ENCODE results near the gene GIMAP2. TPM values are rescaled to one million over a fixed set of nuclear protein-coding genes. Genes with fewer than 3 reads are reported as not detected.
"Not testable (repeated sequence)": the region's sequence is repeated elsewhere in the genome, so short reads cannot be mapped to it uniquely, and the experiment has no call there.

Gene GIMAP2
- total RNA-seq, 4 donors from 2014 or later = 2.2 to 6.7 (median 3.2) TPM

DNA sequence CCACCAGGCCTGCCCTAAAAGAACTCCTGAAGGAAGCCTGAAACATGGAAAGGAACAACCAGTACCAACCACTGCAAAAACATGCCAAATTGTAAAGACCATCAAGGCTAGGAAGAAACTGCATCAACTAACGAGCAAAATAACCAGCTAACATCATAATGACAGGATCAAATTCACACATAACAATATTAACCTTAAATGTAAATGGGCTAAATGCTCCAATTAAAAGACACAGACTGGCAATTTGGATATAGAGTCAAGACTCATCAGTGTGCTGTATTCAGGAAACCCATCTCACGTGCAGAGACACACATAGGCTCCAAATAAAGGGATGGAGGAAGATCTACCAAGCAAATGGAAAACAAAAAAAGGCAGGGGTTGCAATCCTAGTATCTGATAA lies 5.1 kb upstream of the GIMAP2 start:
- H3K36me3 ChIP-seq; ATAC-seq; DNase-seq; intact Hi-C loops (cut with DNase I; ENCODE audit: low total_unique reads); H3K4me3 ChIP-seq; in situ Hi-C loops (cut with MboI; ENCODE audit: low sequenced_read_pairs in 4 of 4); H3K27ac ChIP-seq; H3K27me3 ChIP-seq; H3K9me3 ChIP-seq: not testable (repeated sequence)
- peaks cover 0 to 11% of the 10 kb centered on the region in 2 donors for H3K4me1 ChIP-seq

- H3K27me3 ChIP-seq = no peaks in the 10 kb centered on the region
- intact Hi-C loops (cut with DNase I; ENCODE audit: low total_unique reads) (no loop called here), in situ Hi-C loops (cut with MboI; ENCODE audit: low sequenced_read_pairs in 4 of 4) (no loop called here)
- no peaks in the 10 kb centered on the region for H3K36me3 ChIP-seq
- no peak for ATAC-seq
- TF ChIP-seq, protein P1, sequence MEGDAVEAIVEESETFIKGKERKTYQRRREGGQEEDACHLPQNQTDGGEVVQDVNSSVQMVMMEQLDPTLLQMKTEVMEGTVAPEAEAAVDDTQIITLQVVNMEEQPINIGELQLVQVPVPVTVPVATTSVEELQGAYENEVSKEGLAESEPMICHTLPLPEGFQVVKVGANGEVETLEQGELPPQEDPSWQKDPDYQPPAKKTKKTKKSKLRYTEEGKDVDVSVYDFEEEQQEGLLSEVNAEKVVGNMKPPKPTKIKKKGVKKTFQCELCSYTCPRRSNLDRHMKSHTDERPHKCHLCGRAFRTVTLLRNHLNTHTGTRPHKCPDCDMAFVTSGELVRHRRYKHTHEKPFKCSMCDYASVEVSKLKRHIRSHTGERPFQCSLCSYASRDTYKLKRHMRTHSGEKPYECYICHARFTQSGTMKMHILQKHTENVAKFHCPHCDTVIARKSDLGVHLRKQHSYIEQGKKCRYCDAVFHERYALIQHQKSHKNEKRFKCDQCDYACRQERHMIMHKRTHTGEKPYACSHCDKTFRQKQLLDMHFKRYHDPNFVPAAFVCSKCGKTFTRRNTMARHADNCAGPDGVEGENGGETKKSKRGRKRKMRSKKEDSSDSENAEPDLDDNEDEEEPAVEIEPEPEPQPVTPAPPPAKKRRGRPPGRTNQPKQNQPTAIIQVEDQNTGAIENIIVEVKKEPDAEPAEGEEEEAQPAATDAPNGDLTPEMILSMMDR (IDR thresholded peaks at IDR 0.05 in 4 of 5, conservative IDR thresholded peaks at IDR 0.05 in 1 of 5) = no peak
- TF ChIP-seq POLR2A (IDR thresholded peaks at IDR 0.05) = no peak
- H3K9me3 ChIP-seq = no peaks in the 10 kb centered on the region
- no peak for DNase-seq
- H3K4me3 ChIP-seq = peak overlapping the region; percentile 25 to 48 (median 44)
- peaks cover 0 to 6% of the 10 kb centered on the region in 2 donors for H3K4me1 ChIP-seq
- peak overlapping the region; percentile 64 to 76 (median 68) for H3K27ac ChIP-seq
Observed at GRCh38 chr7:150686030-150686631, 625 bp downstream of the GIMAP2 start.

DNA sequence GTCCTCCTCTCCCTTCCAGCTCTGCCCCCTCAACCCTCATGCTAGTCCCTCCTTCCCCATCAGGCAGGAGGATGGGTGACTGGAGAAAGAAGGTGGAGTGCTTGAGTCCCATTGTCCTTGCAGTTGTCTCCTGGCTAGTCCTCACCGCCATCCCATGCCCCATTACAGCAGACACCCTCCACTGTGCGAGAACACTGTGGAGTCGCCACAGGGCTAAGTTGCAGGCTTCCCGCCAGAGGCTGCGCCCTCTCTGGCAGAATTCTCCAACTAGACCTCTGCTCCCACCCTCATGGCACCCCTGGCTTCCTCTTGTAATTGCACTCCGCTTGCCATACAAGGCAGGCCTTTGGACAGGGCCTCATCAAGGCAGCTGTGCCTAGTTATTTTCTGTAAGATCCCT lies 3.1 kb downstream of the GIMAP2 start:
- Histone ChIP-seq H3K9me3 (no peaks in the 10 kb centered on the region), H3K27me3 (no peaks in the 10 kb centered on the region), H3K27ac (no peak overlapping the region), H3K4me3 (no peak overlapping the region), H3K36me3 (no peaks in the 10 kb centered on the region), H3K4me1 (peaks cover 0 to 6% of the 10 kb centered on the region in 2 donors)
- DNase-seq = no peak
- in situ Hi-C loops (cut with MboI; ENCODE audit: low sequenced_read_pairs in 4 of 4) (no loop called here), intact Hi-C loops (cut with DNase I; ENCODE audit: low total_unique reads) (no loop called here)
- TF ChIP-seq, protein P1 (IDR thresholded peaks at IDR 0.05 in 4 of 5, conservative IDR thresholded peaks at IDR 0.05 in 1 of 5) = no peak
- TF ChIP-seq POLR2A (IDR thresholded peaks at IDR 0.05) = no peak
- ATAC-seq = no peak

DNA sequence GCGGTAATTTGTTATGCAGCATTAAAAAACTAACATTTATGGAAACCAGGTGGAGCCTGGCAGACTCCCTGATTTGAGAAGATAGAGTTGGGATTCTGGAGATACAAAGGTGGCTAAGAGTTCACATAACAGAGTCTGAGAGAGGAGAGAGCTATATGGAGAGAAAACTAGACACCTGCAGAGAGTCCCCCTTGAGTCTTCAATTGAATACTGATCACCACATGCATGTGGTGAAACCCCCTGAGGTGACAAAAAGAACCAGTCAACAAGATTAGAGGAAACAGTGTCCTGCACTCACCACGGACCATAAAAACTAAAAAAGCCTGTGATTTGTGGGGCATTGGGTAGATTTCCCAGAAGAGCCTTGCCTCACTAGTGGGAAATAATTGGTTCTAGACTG lies 10.1 kb downstream of the GIMAP2 start:
- DNase-seq (no peak), ATAC-seq (no peak)
- H3K4me1 ChIP-seq = no peaks in the 10 kb centered on the region
- H3K27me3 ChIP-seq = no peaks in the 10 kb centered on the region
- intact Hi-C loops (cut with DNase I; ENCODE audit: low total_unique reads) = no loop called here
- in situ Hi-C loops (cut with MboI; ENCODE audit: low sequenced_read_pairs in 4 of 4) = no loop called here
- no peaks in the 10 kb centered on the region for H3K36me3 ChIP-seq
- no peak for TF ChIP-seq POLR2A (IDR thresholded peaks at IDR 0.05)
- TF ChIP-seq, protein P1 (IDR thresholded peaks at IDR 0.05 in 4 of 5, conservative IDR thresholded peaks at IDR 0.05 in 1 of 5) = no peak
- H3K9me3 ChIP-seq = peaks cover 0 to 7% (median 3%) of the 10 kb centered on the region in 3 donors
- no peak overlapping the region for H3K27ac ChIP-seq
- no peak overlapping the region for H3K4me3 ChIP-seq

GRCh38 chr7:150703209-150703608 lies 17.7 kb downstream of the GIMAP2 start:
- TF ChIP-seq, protein P1 (IDR thresholded peaks at IDR 0.05 in 4 of 5, conservative IDR thresholded peaks at IDR 0.05 in 1 of 5) = no peak
- TF ChIP-seq POLR2A (IDR thresholded peaks at IDR 0.05) = no peak
- ATAC-seq (no peak), DNase-seq (no peak)
- Histone ChIP-seq H3K36me3 (no peaks in the 10 kb centered on the region), H3K27ac (no peak overlapping the region), H3K9me3 (peaks cover 0 to 14% (median 3%) of the 10 kb centered on the region in 3 donors), H3K4me3 (no peak overlapping the region), H3K4me1 (no peaks in the 10 kb centered on the region), H3K27me3 (no peaks in the 10 kb centered on the region)
- intact Hi-C loops (cut with DNase I; ENCODE audit: low total_unique reads) = no loop called here
- in situ Hi-C loops (cut with MboI; ENCODE audit: low sequenced_read_pairs in 4 of 4) = no loop called here
